Body of pancreas (tissue), 4 donors: Measurements from ENCODE around the gene TAF5.

Experiments used
- POLR2A ChIP-seq, 3 donors: fragments of 450-650 bp; IDR thresholded peaks; one replicate each; pipeline ENCODE4 v1.6.1; 2016; ENCODE audit warnings: antibody characterized with exemption in 3 of 3, mild to moderate bottlenecking in 2 of 3
- TF ChIP-seq, protein P1 (sequence below), 7 experiments: fragments of 450-650 bp in 4 of 7; fragments of 200-600 bp in 3 of 7; sonication (generic) in 3 of 7; IDR thresholded peaks; one replicate each; pipeline ENCODE4 v1.5.1; 2016 to 2019; ENCODE audit warnings: antibody characterized with exemption in 7 of 7

DNA sequence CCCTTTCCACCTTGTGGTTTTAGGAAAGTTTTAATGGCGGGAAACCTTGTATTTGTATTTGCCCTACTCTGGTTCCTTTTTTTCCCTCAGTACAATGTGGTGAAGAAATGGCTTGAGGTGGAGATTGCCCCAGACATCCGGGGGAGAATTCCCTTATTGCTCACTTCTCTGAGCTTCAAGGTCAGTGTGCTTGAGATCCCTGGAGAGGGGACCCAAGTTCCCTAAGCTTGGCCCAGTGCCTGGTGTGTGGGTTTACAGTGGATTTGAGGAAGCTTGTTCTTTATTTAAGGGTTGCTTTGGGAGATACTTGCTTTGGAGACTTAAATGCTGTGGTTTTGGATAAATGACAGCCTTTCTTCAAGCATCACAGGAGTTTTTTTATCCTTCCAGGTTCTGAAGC, 66.1 kb downstream of the TAF5 start:
- TF ChIP-seq, protein P1, sequence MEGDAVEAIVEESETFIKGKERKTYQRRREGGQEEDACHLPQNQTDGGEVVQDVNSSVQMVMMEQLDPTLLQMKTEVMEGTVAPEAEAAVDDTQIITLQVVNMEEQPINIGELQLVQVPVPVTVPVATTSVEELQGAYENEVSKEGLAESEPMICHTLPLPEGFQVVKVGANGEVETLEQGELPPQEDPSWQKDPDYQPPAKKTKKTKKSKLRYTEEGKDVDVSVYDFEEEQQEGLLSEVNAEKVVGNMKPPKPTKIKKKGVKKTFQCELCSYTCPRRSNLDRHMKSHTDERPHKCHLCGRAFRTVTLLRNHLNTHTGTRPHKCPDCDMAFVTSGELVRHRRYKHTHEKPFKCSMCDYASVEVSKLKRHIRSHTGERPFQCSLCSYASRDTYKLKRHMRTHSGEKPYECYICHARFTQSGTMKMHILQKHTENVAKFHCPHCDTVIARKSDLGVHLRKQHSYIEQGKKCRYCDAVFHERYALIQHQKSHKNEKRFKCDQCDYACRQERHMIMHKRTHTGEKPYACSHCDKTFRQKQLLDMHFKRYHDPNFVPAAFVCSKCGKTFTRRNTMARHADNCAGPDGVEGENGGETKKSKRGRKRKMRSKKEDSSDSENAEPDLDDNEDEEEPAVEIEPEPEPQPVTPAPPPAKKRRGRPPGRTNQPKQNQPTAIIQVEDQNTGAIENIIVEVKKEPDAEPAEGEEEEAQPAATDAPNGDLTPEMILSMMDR (IDR thresholded peaks at IDR 0.05), result no peak
- no peak for TF ChIP-seq POLR2A (IDR thresholded peaks at IDR 0.05)
